ENCODE data around the gene CYB561D2. TPM values are rescaled to one million over a fixed set of nuclear protein-coding genes. Genes with fewer than 3 reads are reported as not detected.

CYB561D2 gene
- total and polyA plus RNA-seq, 9 donors, result 4.5 to 17.1 (median 9.6) TPM

DNA sequence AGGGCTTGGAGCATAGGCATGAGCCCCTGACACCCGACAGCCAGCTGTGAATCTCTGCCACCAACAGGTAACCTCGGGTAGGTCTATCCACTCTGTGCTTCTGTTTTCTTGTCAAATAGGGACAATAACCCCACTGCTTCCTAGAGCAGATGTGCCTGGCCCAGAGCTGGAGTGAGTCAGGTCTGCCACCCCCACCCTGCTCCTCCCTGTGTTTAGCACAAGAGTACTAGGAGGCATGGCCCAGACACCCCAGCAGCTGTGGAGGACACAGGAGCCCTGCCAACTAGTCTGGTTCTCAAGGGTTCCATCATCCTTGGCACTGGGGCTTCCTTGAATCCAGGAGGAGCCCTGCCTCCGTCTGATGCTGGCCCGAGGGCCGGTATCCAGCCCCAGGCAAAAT is 42.4 kb downstream of the CYB561D2 start:
- DNase-seq, result no peak
- WGBS, 3 donors, result 83 to 93% (median 89%) methylated on average over 5 of the region's 5 CpGs
- no peaks in the 10 kb centered on the region for H3K36me3 ChIP-seq
- H3K27me3 ChIP-seq, result no peaks in the 10 kb centered on the region
- intact Hi-C loops (cut with DNase I), result no loop called here
- no peak overlapping the region for H3K4me3 ChIP-seq
- peaks cover 1% of the 10 kb centered on the region for H3K4me1 ChIP-seq (ENCODE audit: insufficient read depth)
- no peak overlapping the region for H3K27ac ChIP-seq
- no peaks in the 10 kb centered on the region for H3K9me3 ChIP-seq
- TF ChIP-seq POLR2A (IDR thresholded peaks at IDR 0.05), result no peak
- no peak for TF ChIP-seq EP300 (IDR thresholded peaks at IDR 0.05)
- TF ChIP-seq, protein P1, sequence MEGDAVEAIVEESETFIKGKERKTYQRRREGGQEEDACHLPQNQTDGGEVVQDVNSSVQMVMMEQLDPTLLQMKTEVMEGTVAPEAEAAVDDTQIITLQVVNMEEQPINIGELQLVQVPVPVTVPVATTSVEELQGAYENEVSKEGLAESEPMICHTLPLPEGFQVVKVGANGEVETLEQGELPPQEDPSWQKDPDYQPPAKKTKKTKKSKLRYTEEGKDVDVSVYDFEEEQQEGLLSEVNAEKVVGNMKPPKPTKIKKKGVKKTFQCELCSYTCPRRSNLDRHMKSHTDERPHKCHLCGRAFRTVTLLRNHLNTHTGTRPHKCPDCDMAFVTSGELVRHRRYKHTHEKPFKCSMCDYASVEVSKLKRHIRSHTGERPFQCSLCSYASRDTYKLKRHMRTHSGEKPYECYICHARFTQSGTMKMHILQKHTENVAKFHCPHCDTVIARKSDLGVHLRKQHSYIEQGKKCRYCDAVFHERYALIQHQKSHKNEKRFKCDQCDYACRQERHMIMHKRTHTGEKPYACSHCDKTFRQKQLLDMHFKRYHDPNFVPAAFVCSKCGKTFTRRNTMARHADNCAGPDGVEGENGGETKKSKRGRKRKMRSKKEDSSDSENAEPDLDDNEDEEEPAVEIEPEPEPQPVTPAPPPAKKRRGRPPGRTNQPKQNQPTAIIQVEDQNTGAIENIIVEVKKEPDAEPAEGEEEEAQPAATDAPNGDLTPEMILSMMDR (IDR thresholded peaks at IDR 0.05), result no peak

DNA sequence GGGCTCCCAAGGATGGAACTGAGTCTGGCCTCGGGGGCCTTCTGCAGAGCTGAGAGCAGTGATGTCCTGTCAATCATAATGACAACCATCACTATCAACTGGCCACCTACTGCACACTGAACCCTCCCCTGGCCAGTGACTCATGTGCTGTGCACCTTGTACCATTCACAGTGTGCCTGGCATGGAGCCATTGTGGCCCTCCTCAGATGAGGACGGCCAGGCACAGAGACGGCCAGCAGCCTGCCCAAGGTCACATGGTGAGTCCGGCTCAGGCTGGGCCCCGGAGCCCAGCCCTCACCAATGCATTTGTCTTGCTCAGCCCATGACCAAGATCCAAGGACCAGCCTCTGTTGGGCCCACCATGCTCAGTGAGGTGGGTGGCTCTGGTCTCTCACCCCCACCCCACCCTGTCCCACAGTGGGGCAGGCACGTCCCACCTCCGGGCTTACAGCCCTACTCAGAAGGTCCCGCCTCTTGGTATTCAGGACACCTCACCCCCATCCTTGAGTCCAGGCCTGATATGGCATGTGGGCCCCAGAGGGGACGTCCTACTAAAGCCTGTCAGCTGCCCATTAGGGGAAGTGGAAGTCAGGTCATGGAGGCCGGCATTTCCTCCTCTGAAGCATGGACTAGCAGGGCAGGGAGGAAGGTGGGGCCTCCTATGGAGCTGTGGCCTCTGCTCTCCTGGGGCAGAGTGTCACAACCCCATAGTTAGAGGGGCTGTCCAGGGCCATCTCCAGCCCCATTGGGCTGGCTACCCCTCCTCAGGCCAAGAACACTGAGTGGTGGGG is 44.6 kb downstream of the CYB561D2 start:
- Histone ChIP-seq H3K4me1 (ENCODE audit: insufficient read depth) (peaks cover 1% of the 10 kb centered on the region), H3K27me3 (no peaks in the 10 kb centered on the region), H3K4me3 (no peak overlapping the region), H3K9me3 (no peaks in the 10 kb centered on the region), H3K36me3 (no peaks in the 10 kb centered on the region), H3K27ac (no peak overlapping the region)
- WGBS, 3 donors, result 77 to 84% (median 80%) methylated on average over 9 to 10 of the region's 10 CpGs
- no peak for DNase-seq
- intact Hi-C loops (cut with DNase I), result no loop called here
- no peak for TF ChIP-seq EP300 (IDR thresholded peaks at IDR 0.05)
- no peak for TF ChIP-seq POLR2A (IDR thresholded peaks at IDR 0.05)
- TF ChIP-seq, protein P1 (IDR thresholded peaks at IDR 0.05), result no peak

- no peaks in the 10 kb centered on the region for H3K9me3 ChIP-seq
- no peak overlapping the region for H3K4me3 ChIP-seq
- H3K4me1 ChIP-seq (ENCODE audit: insufficient read depth), result no peaks in the 10 kb centered on the region
- TF ChIP-seq, protein P1 (IDR thresholded peaks at IDR 0.05), result no peak
- TF ChIP-seq POLR2A (IDR thresholded peaks at IDR 0.05) (no peak), EP300 (IDR thresholded peaks at IDR 0.05) (no peak)
- no peak for DNase-seq
- no peak overlapping the region for H3K27ac ChIP-seq
- intact Hi-C loops (cut with DNase I), result no loop called here
- H3K27me3 ChIP-seq, result no peaks in the 10 kb centered on the region
- 87 to 94% (median 89%) methylated on average over 10 of the region's 10 CpGs for WGBS, 3 donors
- no peaks in the 10 kb centered on the region for H3K36me3 ChIP-seq
These were observed 45.8 kb downstream of the CYB561D2 start for GRCh38 chr3:50396502-50396901.

GRCh38 chr3:50401978-50402595 is 51.4 kb downstream of the CYB561D2 start:
- intact Hi-C loops (cut with DNase I), result no loop called here
- H3K36me3 ChIP-seq, result no peaks in the 10 kb centered on the region
- H3K27me3 ChIP-seq, result no peaks in the 10 kb centered on the region
- no peak overlapping the region for H3K27ac ChIP-seq
- no peaks in the 10 kb centered on the region for H3K9me3 ChIP-seq
- H3K4me1 ChIP-seq (ENCODE audit: insufficient read depth), result no peaks in the 10 kb centered on the region
- 24 to 36% (median 28%) methylated on average over 5 of the region's 5 CpGs for WGBS, 3 donors
- TF ChIP-seq, protein P1 (IDR thresholded peaks at IDR 0.05), result no peak
- TF ChIP-seq EP300 (IDR thresholded peaks at IDR 0.05) (no peak), POLR2A (IDR thresholded peaks at IDR 0.05) (no peak)
- no peak overlapping the region for H3K4me3 ChIP-seq
- no peak for DNase-seq

Other genes with a start within 250 kb of the CYB561D2 start
- 10 to 100 TPM in 2 of 7 donors, 1 to 10 TPM in 5; 1.9 to 31.5 (median 7.2) TPM for gene SEMA3F, start 195.5 kb upstream of the CYB561D2 start, total RNA-seq
- 1 to 10 TPM; 3.5 to 8.3 TPM for gene SEMA3F, start 195.5 kb upstream of the CYB561D2 start, polyA plus RNA-seq
- gene GNAT1, start 159.3 kb upstream of the CYB561D2 start, total RNA-seq, result not detected
- not detected for gene GNAT1, start 159.3 kb upstream of the CYB561D2 start, polyA plus RNA-seq
- 10 to 100 TPM in 2 of 7 donors, 1 to 10 TPM in 5; 3.0 to 10.9 (median 8.3) TPM for gene SLC38A3, start 145.6 kb upstream of the CYB561D2 start, total RNA-seq
- 1 to 10 TPM; 1.6 to 6.6 TPM for gene SLC38A3, start 145.6 kb upstream of the CYB561D2 start, polyA plus RNA-seq
- 100 to 1,000 TPM in 6 of 7 donors, 10 to 100 TPM in 1; 72.3 to 259 (median 212) TPM for gene GNAI2, start 114.7 kb upstream of the CYB561D2 start, total RNA-seq
- gene GNAI2, start 114.7 kb upstream of the CYB561D2 start, polyA plus RNA-seq, result 100 to 1,000 TPM; 189 to 309 TPM
- gene SEMA3B, start 81.7 kb upstream of the CYB561D2 start, total RNA-seq, result 100 to 1,000 TPM in 1 of 7 donors, 10 to 100 TPM in 6; 18.4 to 224 (median 51.9) TPM
- gene SEMA3B, start 81.7 kb upstream of the CYB561D2 start, polyA plus RNA-seq, result 10 to 100 TPM in 1 of 2 donors, 1 to 10 TPM in 1; 5.0 to 30.9 TPM
- gene LSMEM2, start 71.8 kb upstream of the CYB561D2 start, total RNA-seq, result 1 to 10 TPM in 2 of 7 donors, under 1 TPM in 3, not detected in 2; 0.42 to 1.4 (median 0.76) TPM
- gene LSMEM2, start 71.8 kb upstream of the CYB561D2 start, polyA plus RNA-seq, result 1 to 10 TPM in 1 of 2 donors, under 1 TPM in 1; 0.60 to 1.0 TPM
- 10 to 100 TPM; 31.8 to 76.9 (median 56.4) TPM for gene IFRD2, start 58.4 kb upstream of the CYB561D2 start, total RNA-seq
- gene IFRD2, start 58.4 kb upstream of the CYB561D2 start, polyA plus RNA-seq, result 10 to 100 TPM; 14.5 to 32.8 TPM
- 1 to 10 TPM in 6 of 7 donors, under 1 TPM in 1; 0.58 to 4.3 (median 2.0) TPM for gene HYAL3, start 51.5 kb upstream of the CYB561D2 start, total RNA-seq
- gene HYAL3, start 51.5 kb upstream of the CYB561D2 start, polyA plus RNA-seq, result 1 to 10 TPM; 1.5 to 1.9 TPM
- gene NAA80, start 51.5 kb upstream of the CYB561D2 start, total RNA-seq, result 10 to 100 TPM in 6 of 7 donors, 1 to 10 TPM in 1; 9.7 to 15.7 (median 13.0) TPM
- gene NAA80, start 51.5 kb upstream of the CYB561D2 start, polyA plus RNA-seq, result 10 to 100 TPM in 1 of 2 donors, 1 to 10 TPM in 1; 2.6 to 11.2 TPM
- 1 to 10 TPM; 1.8 to 9.3 (median 3.3) TPM for gene HYAL1, start 47.3 kb upstream of the CYB561D2 start, total RNA-seq
- gene HYAL1, start 47.3 kb upstream of the CYB561D2 start, polyA plus RNA-seq, result 1 to 10 TPM; 3.6 to 4.4 TPM
- gene HYAL2, start 28.1 kb upstream of the CYB561D2 start, total RNA-seq, result 10 to 100 TPM; 29.0 to 81.6 (median 41.2) TPM
- gene HYAL2, start 28.1 kb upstream of the CYB561D2 start, polyA plus RNA-seq, result 10 to 100 TPM; 10.9 to 56.3 TPM
- 10 to 100 TPM; 19.4 to 26.4 (median 21.3) TPM for gene TUSC2, start 22.6 kb upstream of the CYB561D2 start, total RNA-seq
- 10 to 100 TPM; 21.0 to 24.0 TPM for gene TUSC2, start 22.6 kb upstream of the CYB561D2 start, polyA plus RNA-seq
- gene RASSF1, start 10.0 kb upstream of the CYB561D2 start, total RNA-seq, result 10 to 100 TPM; 16.2 to 32.6 (median 25.5) TPM
- gene RASSF1, start 10.0 kb upstream of the CYB561D2 start, polyA plus RNA-seq, result 10 to 100 TPM; 12.5 to 27.4 TPM
- gene ZMYND10, start 5.1 kb upstream of the CYB561D2 start, total RNA-seq, result 10 to 100 TPM in 2 of 7 donors, 1 to 10 TPM in 5; 1.0 to 75.1 (median 3.4) TPM
- gene ZMYND10, start 5.1 kb upstream of the CYB561D2 start, polyA plus RNA-seq, result under 1 TPM; 0.50 to 0.81 TPM
- gene NPRL2, start 87 bp upstream of the CYB561D2 start, total RNA-seq, result 10 to 100 TPM; 19.4 to 26.3 (median 22.4) TPM
- gene NPRL2, start 87 bp upstream of the CYB561D2 start, polyA plus RNA-seq, result 10 to 100 TPM; 21.8 to 21.9 TPM
- gene TMEM115, start 8.7 kb downstream of the CYB561D2 start, total RNA-seq, result 10 to 100 TPM; 32.3 to 58.4 (median 36.9) TPM
- gene TMEM115, start 8.7 kb downstream of the CYB561D2 start, polyA plus RNA-seq, result 10 to 100 TPM in 1 of 2 donors, 1 to 10 TPM in 1; 8.5 to 40.2 TPM
- 1 to 10 TPM in 6 of 7 donors, under 1 TPM in 1; 0.95 to 8.6 (median 4.2) TPM for gene CACNA2D2, start 152.8 kb downstream of the CYB561D2 start, total RNA-seq
- 1 to 10 TPM; 1.8 to 2.8 TPM for gene CACNA2D2, start 152.8 kb downstream of the CYB561D2 start, polyA plus RNA-seq
- gene C3orf18, start 216.9 kb downstream of the CYB561D2 start, total RNA-seq, result 10 to 100 TPM; 10.7 to 24.1 (median 17.7) TPM
- 10 to 100 TPM; 13.0 to 17.5 TPM for gene C3orf18, start 216.9 kb downstream of the CYB561D2 start, polyA plus RNA-seq
- 10 to 100 TPM in 5 of 7 donors, 1 to 10 TPM in 2; 6.8 to 35.3 (median 24.7) TPM for gene HEMK1, start 218.7 kb downstream of the CYB561D2 start, total RNA-seq
- 10 to 100 TPM in 1 of 2 donors, 1 to 10 TPM in 1; 7.7 to 17.3 TPM for gene HEMK1, start 218.7 kb downstream of the CYB561D2 start, polyA plus RNA-seq

Data from ovary (tissue), 9 donors.